Muscle of leg (tissue), 11 donors: ENCODE data around the gene TGFA. TPM values are rescaled to one million over a fixed set of nuclear protein-coding genes. Genes with fewer than 3 reads are reported as not detected.

Experiments used
- DNase-seq: peaks from one replicate; pipeline ENCODE4 v3.0.0; 2013
- H3K27ac ChIP-seq: one replicate; pipeline ENCODE4 v1.5.1; 2013; ENCODE audit warnings: mild to moderate bottlenecking, low read length, control low read depth
- H3K27me3 ChIP-seq: one replicate; pipeline ENCODE4 v1.6.1; 2013; ENCODE audit warnings: low read length; ENCODE audit not compliant: control insufficient read depth, insufficient read depth
- H3K36me3 ChIP-seq: one replicate; pipeline ENCODE4 v1.6.1; 2013; ENCODE audit warnings: low read length; ENCODE audit not compliant: control insufficient read depth, insufficient read depth
- H3K4me1 ChIP-seq: one replicate; pipeline ENCODE4 v1.6.1; 2013; ENCODE audit warnings: low read length; ENCODE audit not compliant: control insufficient read depth, insufficient read depth
- H3K4me3 ChIP-seq: one replicate; pipeline ENCODE4 v1.5.1; 2013; ENCODE audit warnings: low read length, control low read depth
- H3K9me3 ChIP-seq: replicated peaks from 2 replicates; pipeline ENCODE4 v1.6.1; 2013; ENCODE audit warnings: low read depth, low read length; ENCODE audit not compliant: control insufficient read depth
- WGBS: methylation state at CpG from one replicate; pipeline ENCODE4 v1.1.5; 2013; ENCODE audit warnings: missing lambda C conversion rate; ENCODE audit not compliant: insufficient coverage; 5-methylcytosine and 5-hydroxymethylcytosine counted together
- polyA plus RNA-seq, 8 donors: library from polyadenylated mRNA; unstranded; fragments of 120-200 nt; gene quantifications; one replicate each; pipeline versions ENCODE4 v1.2.1 to v1.2.3, GENCODE V29; 2013; ENCODE audit warnings: inconsistent platforms in 1 of 8, low replicate concordance in 1 of 8; ENCODE audit not compliant: insufficient read length in 8 of 8, insufficient read depth in 1 of 8
- total RNA-seq: library from RNA; stranded (reverse); fragments of 120-200 nt; gene quantifications from one replicate; pipeline ENCODE4 v1.2.4, GENCODE V29; 2013

The TGFA gene
- total and polyA plus RNA-seq, 9 donors, result 0.28 to 1.2 (median 0.64) TPM

GRCh38 chr2:70480468-70480867, 73.2 kb downstream of the TGFA start:
- no peak for DNase-seq
- WGBS, result 20% methylated on average over 1 of the region's 5 CpGs
- Histone ChIP-seq H3K4me3 (no peak overlapping the region), H3K27me3 (no peaks in the 10 kb centered on the region), H3K9me3 (no peaks in the 10 kb centered on the region), H3K4me1 (no peaks in the 10 kb centered on the region), H3K27ac (no peak overlapping the region), H3K36me3 (no peaks in the 10 kb centered on the region)

- no peak for DNase-seq
- no CpG with 5 or more reads among the region's 3 CpGs for WGBS
- no peaks in the 10 kb centered on the region for H3K9me3 ChIP-seq
- no peak overlapping the region for H3K4me3 ChIP-seq
- H3K27me3 ChIP-seq, result no peaks in the 10 kb centered on the region
- no peak overlapping the region for H3K27ac ChIP-seq
- H3K4me1 ChIP-seq, result no peaks in the 10 kb centered on the region
- H3K36me3 ChIP-seq, result no peaks in the 10 kb centered on the region
Measured at GRCh38 chr2:70479816-70480215, 73.8 kb downstream of the TGFA start.

DNA sequence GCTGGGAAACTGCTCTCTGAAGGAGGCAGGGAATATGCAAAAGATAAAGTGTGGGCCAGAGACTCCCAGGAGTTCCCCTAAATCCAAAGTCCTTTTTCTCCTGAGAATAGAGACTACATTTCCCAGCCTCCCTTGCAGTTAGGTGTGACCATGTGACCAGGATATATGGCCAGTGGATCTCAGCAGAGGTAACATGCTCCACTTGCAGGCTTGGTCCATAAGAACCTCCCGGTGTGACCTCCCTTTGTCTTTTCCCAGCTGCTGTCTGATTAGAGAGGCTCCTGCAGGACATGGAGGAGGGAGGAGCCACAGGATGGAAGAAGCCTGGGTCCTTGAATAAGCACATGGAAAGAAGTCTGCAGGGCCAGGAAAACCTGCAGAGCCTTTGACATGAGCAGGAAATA, 76.2 kb downstream of the TGFA start:
- whole genome bisulfite sequencing, result 40% methylated on average over 1 of the region's 1 CpG
- no peak overlapping the region for H3K27ac ChIP-seq
- peaks cover under 1% of the 10 kb centered on the region for H3K4me1 ChIP-seq
- no peak overlapping the region for H3K4me3 ChIP-seq
- no peaks in the 10 kb centered on the region for H3K36me3 ChIP-seq
- DNase-seq, result no peak
- peaks cover 3% of the 10 kb centered on the region for H3K27me3 ChIP-seq
- no peaks in the 10 kb centered on the region for H3K9me3 ChIP-seq

DNA sequence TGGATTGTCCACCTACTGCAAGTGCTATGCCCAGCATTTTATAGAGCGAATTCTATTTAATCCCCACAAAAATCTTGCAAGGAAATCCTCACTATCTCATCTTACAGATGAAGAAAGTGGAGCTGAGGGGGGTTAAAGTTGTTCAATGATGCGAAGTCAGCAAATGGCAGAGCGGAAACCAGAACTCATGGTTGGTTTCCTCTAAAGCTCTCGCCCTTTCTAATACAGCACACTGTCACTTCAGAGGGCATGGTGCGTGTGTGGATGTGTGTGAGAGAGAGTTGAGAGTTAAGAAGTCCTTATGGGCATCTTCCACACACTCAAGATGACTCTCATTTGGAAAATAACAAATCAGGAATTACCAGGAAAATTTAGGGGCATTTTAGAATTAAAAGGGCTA, 78.4 kb downstream of the TGFA start:
- Histone ChIP-seq H3K4me1 (peaks cover 3% of the 10 kb centered on the region), H3K9me3 (no peaks in the 10 kb centered on the region), H3K36me3 (no peaks in the 10 kb centered on the region), H3K4me3 (no peak overlapping the region), H3K27me3 (peaks cover 6% of the 10 kb centered on the region), H3K27ac (no peak overlapping the region)
- WGBS, result no CpG with 5 or more reads among the region's 5 CpGs
- peak; percentile 50 for DNase-seq

DNA sequence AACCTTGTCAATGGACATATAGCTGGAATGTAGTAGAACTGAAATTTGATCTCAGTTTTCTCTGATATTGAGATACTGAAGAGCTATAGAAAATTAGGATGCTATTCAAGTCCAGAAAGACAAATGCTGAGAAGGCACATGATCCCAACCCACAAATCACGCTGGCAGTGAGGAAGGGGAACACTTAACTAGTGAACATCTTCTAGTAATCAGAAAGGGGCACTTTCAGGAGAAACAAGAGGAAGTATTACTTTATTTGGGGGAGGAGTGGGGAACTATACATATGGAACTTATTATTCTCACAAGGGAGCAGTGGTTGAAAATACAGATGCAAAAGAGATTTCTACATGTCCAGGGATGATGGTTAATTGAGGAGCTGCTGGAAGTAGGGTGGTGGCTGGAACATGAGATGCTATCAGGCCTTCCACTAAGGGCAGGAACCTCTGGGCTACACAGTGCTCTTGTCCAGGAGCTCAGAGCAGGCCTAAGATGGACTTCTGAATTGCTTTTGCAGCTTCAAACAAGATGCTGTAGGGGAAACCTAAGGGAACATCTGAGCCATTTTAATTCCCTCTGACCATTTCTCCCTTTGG, 79.3 kb downstream of the TGFA start:
- no CpG with 5 or more reads among the region's 1 CpG for WGBS

GRCh38 chr2:70473101-70473722, 80.4 kb downstream of the TGFA start:
- Histone ChIP-seq H3K4me3 (no peak overlapping the region), H3K27me3 (peaks cover 6% of the 10 kb centered on the region), H3K36me3 (no peaks in the 10 kb centered on the region), H3K27ac (no peak overlapping the region), H3K9me3 (no peaks in the 10 kb centered on the region), H3K4me1 (peaks cover 3% of the 10 kb centered on the region)
- no peak for DNase-seq
- WGBS, result 68% methylated on average over 5 of the region's 7 CpGs

More for the DNA sequence above, 79.3 kb downstream of the TGFA start:
- no peaks in the 10 kb centered on the region for H3K9me3 ChIP-seq
- no peaks in the 10 kb centered on the region for H3K36me3 ChIP-seq
- peaks cover 3% of the 10 kb centered on the region for H3K4me1 ChIP-seq
- no peak overlapping the region for H3K4me3 ChIP-seq
- H3K27ac ChIP-seq, result no peak overlapping the region
- peaks cover 6% of the 10 kb centered on the region for H3K27me3 ChIP-seq
- DNase-seq, result peak; percentile 39

- Histone ChIP-seq H3K4me1 (peaks cover 3% of the 10 kb centered on the region), H3K27ac (no peak overlapping the region)
- peak; percentile 20 for DNase-seq
Measured at GRCh38 chr2:70472221-70472890, 81.3 kb downstream of the TGFA start.

GRCh38 chr2:70471129-70471528, 82.5 kb downstream of the TGFA start:
- Histone ChIP-seq H3K27ac (no peak overlapping the region), H3K36me3 (no peaks in the 10 kb centered on the region), H3K9me3 (no peaks in the 10 kb centered on the region), H3K4me1 (peaks cover 3% of the 10 kb centered on the region), H3K27me3 (peaks cover 6% of the 10 kb centered on the region), H3K4me3 (no peak overlapping the region)
- DNase-seq, result peak; percentile 42
- WGBS, result 63% methylated on average over 3 of the region's 7 CpGs

More at GRCh38 chr2:70472221-70472890, 81.3 kb downstream of the TGFA start:
- no peaks in the 10 kb centered on the region for H3K36me3 ChIP-seq
- WGBS, result 7% methylated on average over 2 of the region's 9 CpGs
- H3K4me3 ChIP-seq, result no peak overlapping the region
- H3K9me3 ChIP-seq, result no peaks in the 10 kb centered on the region
- H3K27me3 ChIP-seq, result peaks cover 6% of the 10 kb centered on the region

- no peak for DNase-seq
- peaks cover 3% of the 10 kb centered on the region for H3K4me1 ChIP-seq
- H3K36me3 ChIP-seq, result no peaks in the 10 kb centered on the region
- H3K27ac ChIP-seq, result no peak overlapping the region
- H3K27me3 ChIP-seq, result peaks cover 6% of the 10 kb centered on the region
- H3K9me3 ChIP-seq, result no peaks in the 10 kb centered on the region
- H3K4me3 ChIP-seq, result no peak overlapping the region
- 26% methylated on average over 7 of the region's 7 CpGs for WGBS
Measured at GRCh38 chr2:70469961-70470360, 83.7 kb downstream of the TGFA start.

GRCh38 chr2:70469435-70469834, 84.2 kb downstream of the TGFA start:
- no peak for DNase-seq
- 79% methylated on average over 6 of the region's 7 CpGs for WGBS
- H3K4me1 ChIP-seq, result peaks cover 3% of the 10 kb centered on the region

More at GRCh38 chr2:70469435-70469834, 84.2 kb downstream of the TGFA start:
- Histone ChIP-seq H3K36me3 (no peaks in the 10 kb centered on the region), H3K27ac (no peak overlapping the region), H3K27me3 (peaks cover 6% of the 10 kb centered on the region), H3K4me3 (no peak overlapping the region), H3K9me3 (no peaks in the 10 kb centered on the region)
